GM23338 (cell line): Measurements from ENCODE around the gene TPH2. TPM values are rescaled to one million over a fixed set of nuclear protein-coding genes. Genes with fewer than 3 reads are reported as not detected.

Experiments
- ATAC-seq: fragments of 200-7000 bp; cut with Tn5 transposase; 3 replicates; pipeline ENCODE4 v1.9.1; 2020
- DNase-seq: peaks from one replicate; pipeline ENCODE4 v3.0.0-alpha.2; 2015; ENCODE audit warnings: low spot score
- H2AFZ ChIP-seq: fragments of 200-600 bp; sonication (generic); 2 replicates; pipeline ENCODE4 v1.8.0; 2016; ENCODE audit warnings: antibody characterized with exemption, mild to moderate bottlenecking, moderate library complexity
- H3F3A ChIP-seq: fragments of 200-600 bp; sonication (generic); replicated peaks from 2 replicates; pipeline ENCODE4 v1.8.0; 2017; ENCODE audit warnings: antibody characterized with exemption, mixed run types, low read depth
- H3K27ac ChIP-seq: fragments of 200-600 bp; sonication (generic); 2 replicates; pipeline ENCODE4 v1.6.1; 2016; ENCODE audit warnings: low read depth
- H3K27me3 ChIP-seq: fragments of 200-600 bp; sonication (generic); 2 replicates; pipeline ENCODE4 v1.8.0; 2016; ENCODE audit warnings: mild to moderate bottlenecking, mixed run types, moderate library complexity; ENCODE audit not compliant: insufficient read depth
- H3K36me3 ChIP-seq: fragments of 200-600 bp; sonication (generic); 2 replicates; pipeline ENCODE4 v1.8.0; 2016; ENCODE audit warnings: mild to moderate bottlenecking; ENCODE audit not compliant: insufficient read depth
- H3K4me1 ChIP-seq: fragments of 200-600 bp; sonication (generic); 2 replicates; pipeline ENCODE4 v1.8.0; 2016; ENCODE audit warnings: mild to moderate bottlenecking, moderate library complexity; ENCODE audit not compliant: insufficient read depth
- H3K4me2 ChIP-seq: fragments of 200-600 bp; sonication (generic); 2 replicates; pipeline ENCODE4 v1.7.1; 2017; ENCODE audit warnings: mixed run types
- H3K4me3 ChIP-seq: fragments of 200-600 bp; sonication (generic); 2 replicates; pipeline ENCODE4 v1.6.1; 2016; ENCODE audit warnings: mixed run types
- H3K79me2 ChIP-seq: fragments of 200-600 bp; sonication (generic); replicated peaks from 2 replicates; pipeline ENCODE4 v1.8.0; 2017; ENCODE audit warnings: mild to moderate bottlenecking; ENCODE audit not compliant: insufficient read depth
- H3K9me2 ChIP-seq: fragments of 200-600 bp; sonication (generic); 2 replicates; pipeline ENCODE4 v1.8.0; 2017; ENCODE audit not compliant: insufficient read depth
- H4K20me1 ChIP-seq: fragments of 200-600 bp; sonication (generic); replicated peaks from 2 replicates; pipeline ENCODE4 v1.8.0; 2017; ENCODE audit warnings: mild to moderate bottlenecking; ENCODE audit not compliant: insufficient read depth
- H3K27ac Mint-ChIP-seq: 2 replicates; pipeline ENCODE4 v1.8.0; 2020; ENCODE audit warnings: inconsistent platforms, mild to moderate bottlenecking, moderate library complexity, mixed read lengths
- H3K27me3 Mint-ChIP-seq: 3 replicates; pipeline ENCODE4 v1.8.0; 2022; ENCODE audit warnings: low read depth, mild to moderate bottlenecking, moderate library complexity, mixed read lengths, inconsistent platforms; ENCODE audit not compliant: insufficient read depth, poor library complexity
- H3K36me3 Mint-ChIP-seq: 3 replicates; pipeline ENCODE4 v1.8.0; 2021; ENCODE audit warnings: low read depth, mild to moderate bottlenecking, inconsistent platforms, moderate library complexity, mixed read lengths
- H3K4me1 Mint-ChIP-seq: 3 replicates; pipeline ENCODE4 v1.8.0; 2020; ENCODE audit warnings: mild to moderate bottlenecking, inconsistent platforms, mixed read lengths
- H3K4me3 Mint-ChIP-seq: 3 replicates; pipeline ENCODE4 v1.8.0; 2021; ENCODE audit warnings: moderate library complexity, mild to moderate bottlenecking, inconsistent platforms, mixed read lengths
- H3K9me3 Mint-ChIP-seq: 3 replicates; pipeline ENCODE4 v1.8.0; 2020; ENCODE audit warnings: moderate library complexity, mild to moderate bottlenecking, inconsistent platforms, mixed read lengths
- CREB1 ChIP-seq: fragments of 250-450 bp; sonication (Bioruptor Pico); IDR thresholded peaks from 2 replicates; pipeline ENCODE4 v1.5.0; 2020; ENCODE audit warnings: low read depth, mild to moderate bottlenecking, moderate library complexity
- CTCF ChIP-seq, 2 experiments: fragments of 200-600 bp in 1 of 2; sonication (generic) in 1 of 2; conservative IDR thresholded peaks; 2 replicates each; pipeline versions ENCODE4 v1.5.1 to v1.6.1; 2016 to 2017; ENCODE audit warnings: antibody characterized with exemption in 2 of 2, low read depth in 2 of 2, mild to moderate bottlenecking in 2 of 2, moderate library complexity in 1 of 2
- EZH2 ChIP-seq: fragments of 200-600 bp; sonication (generic); IDR thresholded peaks from one replicate; pipeline ENCODE4 v1.8.0; 2017; ENCODE audit warnings: antibody characterized with exemption, mild to moderate bottlenecking, low read depth; ENCODE audit not compliant: unreplicated experiment
- EZH2phosphoT487 ChIP-seq: fragments of 200-600 bp; sonication (generic); IDR thresholded peaks from one replicate; pipeline ENCODE4 v1.8.1; 2018; ENCODE audit warnings: antibody characterized with exemption; ENCODE audit not compliant: unreplicated experiment
- JUNB ChIP-seq: IDR thresholded peaks from one replicate; pipeline ENCODE4 v1.6.1; 2016; ENCODE audit warnings: antibody characterized with exemption; ENCODE audit not compliant: unreplicated experiment
- NANOG ChIP-seq: IDR thresholded peaks from 2 replicates; pipeline ENCODE4 v1.6.1; 2016; ENCODE audit warnings: antibody characterized with exemption, borderline replicate concordance
- POLR2AphosphoS5 ChIP-seq: IDR thresholded peaks from 2 replicates; pipeline ENCODE4 v1.6.1; 2016; ENCODE audit warnings: antibody characterized with exemption, low read depth
- REST ChIP-seq: IDR thresholded peaks from one replicate; pipeline ENCODE4 v1.6.1; 2018; ENCODE audit warnings: antibody characterized with exemption; ENCODE audit not compliant: unreplicated experiment
- STAT1 ChIP-seq: IDR thresholded peaks from one replicate; pipeline ENCODE4 v1.6.1; 2016; ENCODE audit warnings: antibody characterized with exemption; ENCODE audit not compliant: unreplicated experiment
- ZNF114 ChIP-seq: fragments of 250-450 bp; sonication (Bioruptor Pico); IDR thresholded peaks from 2 replicates; pipeline ENCODE4 v1.5.0; 2020; ENCODE audit warnings: mild to moderate bottlenecking, moderate library complexity
- ZNF331 ChIP-seq: fragments of 250-450 bp; sonication (Bioruptor Pico); IDR thresholded peaks from 2 replicates; pipeline ENCODE4 v1.5.0; 2020; ENCODE audit warnings: low read depth, mild to moderate bottlenecking, moderate library complexity
- polyA plus RNA-seq: library from polyadenylated mRNA; unstranded; fragments of >200 nt; fragmentation: Nextera tagmentation; extraction: Ambion mirVana; gene quantifications from 2 replicates; pipeline ENCODE4 v1.2.1, GENCODE V29; 2016
- total RNA-seq: library from RNA; depleted of rRNA; stranded (reverse); fragments of >200 nt; shearing (Covaris generic); gene quantifications from 2 replicates; pipeline ENCODE4 v1.2.3, GENCODE V29; 2014
- TF ChIP-seq, protein P1 (sequence below): fragments of 250-450 bp; sonication (Bioruptor Pico); IDR thresholded peaks from 2 replicates; pipeline ENCODE4 v1.5.0; 2020; ENCODE audit warnings: mild to moderate bottlenecking, moderate library complexity
- TF ChIP-seq, protein P2 (sequence below): IDR thresholded peaks from 2 replicates; pipeline ENCODE4 v1.6.1; 2016; ENCODE audit warnings: antibody characterized with exemption

Gene TPH2
- total and polyA plus RNA-seq, 2 experiments from 2014 or later: 0.94 to 1.4 TPM

DNA sequence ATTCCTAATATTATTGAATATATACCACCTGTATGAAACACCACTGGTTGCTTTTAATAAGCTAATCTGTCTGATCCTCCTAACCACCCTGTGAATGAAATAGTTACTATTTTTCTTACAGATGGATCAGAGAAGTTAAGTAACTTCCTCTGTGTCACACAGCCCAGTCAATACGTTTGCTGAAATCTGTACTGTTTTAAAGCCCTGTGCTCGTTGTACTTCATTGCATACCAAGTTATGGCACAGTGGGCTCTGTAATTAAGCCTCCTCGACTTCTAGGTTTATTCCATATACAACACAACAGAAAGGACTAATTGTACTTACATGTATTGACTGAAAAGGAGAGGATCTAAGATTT, 137.9 kb downstream of the TPH2 start:
- no peaks in the 10 kb centered on the region for H3K36me3 ChIP-seq
- ATAC-seq (no peak), DNase-seq (no peak)
- H3K27me3 Mint-ChIP-seq: no peaks in the 10 kb centered on the region
- no peaks in the 10 kb centered on the region; the same call in 2 of the 3 replicates for H3K4me1 Mint-ChIP-seq
- no peak overlapping the region for H2AFZ ChIP-seq
- H3K4me2 ChIP-seq: no peak overlapping the region
- no peaks in the 10 kb centered on the region for H3K79me2 ChIP-seq
- H3K4me3 ChIP-seq: no peak overlapping the region
- TF ChIP-seq CTCF (conservative IDR thresholded peaks at IDR 0.05; ENCODE audit: low read depth in 2 of 2) (no peak), NANOG (no peak), EZH2phosphoT487 (no peak), ZNF331 (CRISPR knock-in tag) (no peak), CREB1 (CRISPR knock-in tag) (no peak), EZH2 (no peak), JUNB (no peak), POLR2AphosphoS5 (no peak), STAT1 (no peak), ZNF114 (CRISPR knock-in tag) (no peak), REST (no peak)
- TF ChIP-seq, protein P1, sequence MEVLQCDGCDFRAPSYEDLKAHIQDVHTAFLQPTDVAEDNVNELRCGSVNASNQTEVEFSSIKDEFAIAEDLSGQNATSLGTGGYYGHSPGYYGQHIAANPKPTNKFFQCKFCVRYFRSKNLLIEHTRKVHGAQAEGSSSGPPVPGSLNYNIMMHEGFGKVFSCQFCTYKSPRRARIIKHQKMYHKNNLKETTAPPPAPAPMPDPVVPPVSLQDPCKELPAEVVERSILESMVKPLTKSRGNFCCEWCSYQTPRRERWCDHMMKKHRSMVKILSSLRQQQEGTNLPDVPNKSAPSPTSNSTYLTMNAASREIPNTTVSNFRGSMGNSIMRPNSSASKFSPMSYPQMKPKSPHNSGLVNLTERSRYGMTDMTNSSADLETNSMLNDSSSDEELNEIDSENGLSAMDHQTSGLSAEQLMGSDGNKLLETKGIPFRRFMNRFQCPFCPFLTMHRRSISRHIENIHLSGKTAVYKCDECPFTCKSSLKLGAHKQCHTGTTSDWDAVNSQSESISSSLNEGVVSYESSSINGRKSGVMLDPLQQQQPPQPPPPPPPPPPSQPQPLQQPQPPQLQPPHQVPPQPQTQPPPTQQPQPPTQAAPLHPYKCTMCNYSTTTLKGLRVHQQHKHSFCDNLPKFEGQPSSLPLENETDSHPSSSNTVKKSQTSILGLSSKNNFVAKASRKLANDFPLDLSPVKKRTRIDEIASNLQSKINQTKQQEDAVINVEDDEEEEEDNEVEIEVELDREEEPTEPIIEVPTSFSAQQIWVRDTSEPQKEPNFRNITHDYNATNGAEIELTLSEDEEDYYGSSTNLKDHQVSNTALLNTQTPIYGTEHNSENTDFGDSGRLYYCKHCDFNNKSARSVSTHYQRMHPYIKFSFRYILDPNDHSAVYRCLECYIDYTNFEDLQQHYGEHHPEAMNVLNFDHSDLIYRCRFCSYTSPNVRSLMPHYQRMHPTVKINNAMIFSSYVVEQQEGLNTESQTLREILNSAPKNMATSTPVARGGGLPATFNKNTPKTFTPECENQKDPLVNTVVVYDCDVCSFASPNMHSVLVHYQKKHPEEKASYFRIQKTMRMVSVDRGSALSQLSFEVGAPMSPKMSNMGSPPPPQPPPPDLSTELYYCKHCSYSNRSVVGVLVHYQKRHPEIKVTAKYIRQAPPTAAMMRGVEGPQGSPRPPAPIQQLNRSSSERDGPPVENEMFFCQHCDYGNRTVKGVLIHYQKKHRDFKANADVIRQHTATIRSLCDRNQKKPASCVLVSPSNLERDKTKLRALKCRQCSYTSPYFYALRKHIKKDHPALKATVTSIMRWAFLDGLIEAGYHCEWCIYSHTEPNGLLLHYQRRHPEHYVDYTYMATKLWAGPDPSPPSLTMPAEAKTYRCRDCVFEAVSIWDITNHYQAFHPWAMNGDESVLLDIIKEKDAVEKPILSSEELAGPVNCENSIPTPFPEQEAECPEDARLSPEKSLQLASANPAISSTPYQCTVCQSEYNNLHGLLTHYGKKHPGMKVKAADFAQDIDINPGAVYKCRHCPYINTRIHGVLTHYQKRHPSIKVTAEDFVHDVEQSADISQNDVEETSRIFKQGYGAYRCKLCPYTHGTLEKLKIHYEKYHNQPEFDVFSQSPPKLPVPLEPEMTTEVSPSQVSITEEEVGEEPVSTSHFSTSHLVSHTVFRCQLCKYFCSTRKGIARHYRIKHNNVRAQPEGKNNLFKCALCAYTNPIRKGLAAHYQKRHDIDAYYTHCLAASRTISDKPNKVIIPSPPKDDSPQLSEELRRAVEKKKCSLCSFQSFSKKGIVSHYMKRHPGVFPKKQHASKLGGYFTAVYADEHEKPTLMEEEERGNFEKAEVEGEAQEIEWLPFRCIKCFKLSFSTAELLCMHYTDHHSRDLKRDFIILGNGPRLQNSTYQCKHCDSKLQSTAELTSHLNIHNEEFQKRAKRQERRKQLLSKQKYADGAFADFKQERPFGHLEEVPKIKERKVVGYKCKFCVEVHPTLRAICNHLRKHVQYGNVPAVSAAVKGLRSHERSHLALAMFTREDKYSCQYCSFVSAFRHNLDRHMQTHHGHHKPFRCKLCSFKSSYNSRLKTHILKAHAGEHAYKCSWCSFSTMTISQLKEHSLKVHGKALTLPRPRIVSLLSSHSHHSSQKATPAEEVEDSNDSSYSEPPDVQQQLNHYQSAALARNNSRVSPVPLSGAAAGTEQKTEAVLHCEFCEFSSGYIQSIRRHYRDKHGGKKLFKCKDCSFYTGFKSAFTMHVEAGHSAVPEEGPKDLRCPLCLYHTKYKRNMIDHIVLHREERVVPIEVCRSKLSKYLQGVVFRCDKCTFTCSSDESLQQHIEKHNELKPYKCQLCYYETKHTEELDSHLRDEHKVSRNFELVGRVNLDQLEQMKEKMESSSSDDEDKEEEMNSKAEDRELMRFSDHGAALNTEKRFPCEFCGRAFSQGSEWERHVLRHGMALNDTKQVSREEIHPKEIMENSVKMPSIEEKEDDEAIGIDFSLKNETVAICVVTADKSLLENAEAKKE: no peak
- TF ChIP-seq, protein P2, sequence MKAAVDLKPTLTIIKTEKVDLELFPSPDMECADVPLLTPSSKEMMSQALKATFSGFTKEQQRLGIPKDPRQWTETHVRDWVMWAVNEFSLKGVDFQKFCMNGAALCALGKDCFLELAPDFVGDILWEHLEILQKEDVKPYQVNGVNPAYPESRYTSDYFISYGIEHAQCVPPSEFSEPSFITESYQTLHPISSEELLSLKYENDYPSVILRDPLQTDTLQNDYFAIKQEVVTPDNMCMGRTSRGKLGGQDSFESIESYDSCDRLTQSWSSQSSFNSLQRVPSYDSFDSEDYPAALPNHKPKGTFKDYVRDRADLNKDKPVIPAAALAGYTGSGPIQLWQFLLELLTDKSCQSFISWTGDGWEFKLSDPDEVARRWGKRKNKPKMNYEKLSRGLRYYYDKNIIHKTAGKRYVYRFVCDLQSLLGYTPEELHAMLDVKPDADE: no peak
- H3K27ac ChIP-seq: no peak overlapping the region
- no peaks in the 10 kb centered on the region for H3K27me3 ChIP-seq
- peaks cover 3% of the 10 kb centered on the region for H3K36me3 Mint-ChIP-seq
- H3K27ac Mint-ChIP-seq: no peak overlapping the region
- no peaks in the 10 kb centered on the region for H4K20me1 ChIP-seq
- H3K9me3 Mint-ChIP-seq: peaks cover 8% of the 10 kb centered on the region
- H3K4me1 ChIP-seq: no peaks in the 10 kb centered on the region
- no peaks in the 10 kb centered on the region for H3F3A ChIP-seq
- no peaks in the 10 kb centered on the region; the same call in 1 of the 2 replicates for H3K9me2 ChIP-seq
- no peak overlapping the region for H3K4me3 Mint-ChIP-seq
